GM21786 (cell line): ENCODE data around the gene UBE2E1.

Experiments
- ATAC-seq: cut with Tn5 transposase; IDR thresholded peaks from one replicate; pipeline ENCODE4 v1.9.1; 2021; ENCODE audit not compliant: unreplicated experiment

UBE2E1 gene

DNA sequence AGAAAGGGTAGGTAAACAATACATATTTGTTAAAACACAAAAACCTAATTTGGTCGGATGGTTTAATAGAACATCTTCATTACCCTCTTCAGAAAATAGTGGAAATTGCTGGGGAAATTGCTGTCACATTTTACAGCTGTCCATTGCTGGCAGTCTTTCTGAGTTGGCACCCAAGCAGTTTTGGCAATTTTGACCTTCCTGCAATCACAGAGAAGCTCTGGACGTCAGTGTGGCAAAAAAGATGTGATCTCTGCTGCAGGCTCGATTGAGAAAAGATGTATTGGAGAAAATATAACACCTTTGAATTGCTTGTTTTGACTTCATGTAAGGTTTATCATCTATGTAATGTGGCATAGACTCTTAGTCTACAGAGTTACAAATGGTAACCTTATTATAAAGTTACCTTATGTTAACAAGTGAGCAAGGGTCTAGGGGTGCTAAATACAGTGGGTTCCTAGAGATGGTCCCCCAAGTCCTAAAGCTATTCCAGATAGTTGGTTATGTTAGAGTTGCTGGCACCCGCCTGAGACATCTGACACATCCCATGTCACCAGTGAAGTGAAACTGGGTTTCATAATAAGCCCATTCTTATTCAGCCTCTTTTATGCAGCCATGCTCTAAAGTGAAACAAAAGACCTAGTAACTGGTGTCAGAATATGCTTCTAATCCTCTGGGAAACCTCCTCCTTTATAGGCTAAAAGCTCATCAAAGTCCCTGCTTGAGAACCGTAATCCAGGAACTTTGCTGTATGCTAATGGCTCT lies 14.0 kb downstream of the UBE2E1 start:
- peak; percentile 68 for ATAC-seq

DNA sequence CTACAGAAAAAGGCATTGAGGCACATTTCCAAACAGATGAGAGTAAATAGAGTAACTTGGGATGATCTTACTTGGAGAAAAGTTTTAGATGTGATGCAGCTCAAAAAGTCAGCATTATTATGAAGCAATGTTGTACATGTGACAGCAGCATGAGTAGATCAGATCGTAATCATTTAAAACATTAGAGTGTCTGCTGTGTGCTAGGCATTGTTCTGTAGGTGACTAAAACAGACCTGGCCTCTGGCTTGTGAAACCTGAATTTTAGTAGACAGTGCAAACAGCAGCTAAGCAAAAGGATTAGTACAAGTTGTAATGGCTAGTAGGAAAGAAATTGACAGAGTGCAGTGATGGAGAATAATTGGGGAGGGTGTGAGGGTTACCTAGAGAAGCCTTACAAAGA lies 15.1 kb downstream of the UBE2E1 start:
- no peak for ATAC-seq

DNA sequence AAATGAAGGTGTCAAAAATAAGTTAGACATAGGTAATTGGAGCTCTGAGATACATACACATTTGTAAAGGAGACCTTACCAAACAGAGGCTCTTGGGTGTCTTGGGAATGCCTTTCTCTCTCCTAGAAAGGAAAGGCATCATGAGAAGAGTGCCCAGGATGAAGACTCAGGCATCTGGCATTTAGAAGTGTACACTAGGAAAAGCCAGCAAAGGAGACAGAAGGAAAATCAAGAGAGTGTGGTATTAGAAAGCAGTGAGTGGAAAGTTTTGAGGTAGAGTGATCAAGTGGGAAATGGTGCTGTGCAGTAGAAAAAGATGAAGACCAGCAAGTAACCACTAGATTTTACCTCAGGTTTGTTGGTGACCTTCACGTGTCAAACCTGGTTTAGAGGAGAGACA lies 16.1 kb downstream of the UBE2E1 start:
- no peak for ATAC-seq

- no peak for ATAC-seq
Measured at GRCh38 chr3:23822559-23822958, 16.8 kb downstream of the UBE2E1 start.

DNA sequence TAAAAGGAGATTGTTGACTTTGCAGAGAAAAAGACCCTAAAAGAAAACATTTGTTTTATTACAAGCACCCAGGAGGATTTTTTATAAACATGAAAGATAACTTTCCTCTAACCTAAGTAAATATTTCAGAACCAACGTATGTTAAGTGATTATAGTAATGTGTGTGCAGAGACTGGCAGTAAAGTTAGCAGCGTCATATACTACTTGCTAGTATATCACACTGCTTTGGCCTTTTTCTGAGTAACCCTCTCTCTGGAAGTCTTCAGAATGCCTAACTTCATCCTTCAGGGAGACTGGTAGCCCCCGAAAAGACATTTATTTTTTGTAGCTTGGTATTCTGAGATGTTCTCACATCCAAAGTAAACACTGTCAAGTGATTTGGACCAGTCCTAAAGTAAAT lies 17.9 kb downstream of the UBE2E1 start:
- no peak for ATAC-seq

DNA sequence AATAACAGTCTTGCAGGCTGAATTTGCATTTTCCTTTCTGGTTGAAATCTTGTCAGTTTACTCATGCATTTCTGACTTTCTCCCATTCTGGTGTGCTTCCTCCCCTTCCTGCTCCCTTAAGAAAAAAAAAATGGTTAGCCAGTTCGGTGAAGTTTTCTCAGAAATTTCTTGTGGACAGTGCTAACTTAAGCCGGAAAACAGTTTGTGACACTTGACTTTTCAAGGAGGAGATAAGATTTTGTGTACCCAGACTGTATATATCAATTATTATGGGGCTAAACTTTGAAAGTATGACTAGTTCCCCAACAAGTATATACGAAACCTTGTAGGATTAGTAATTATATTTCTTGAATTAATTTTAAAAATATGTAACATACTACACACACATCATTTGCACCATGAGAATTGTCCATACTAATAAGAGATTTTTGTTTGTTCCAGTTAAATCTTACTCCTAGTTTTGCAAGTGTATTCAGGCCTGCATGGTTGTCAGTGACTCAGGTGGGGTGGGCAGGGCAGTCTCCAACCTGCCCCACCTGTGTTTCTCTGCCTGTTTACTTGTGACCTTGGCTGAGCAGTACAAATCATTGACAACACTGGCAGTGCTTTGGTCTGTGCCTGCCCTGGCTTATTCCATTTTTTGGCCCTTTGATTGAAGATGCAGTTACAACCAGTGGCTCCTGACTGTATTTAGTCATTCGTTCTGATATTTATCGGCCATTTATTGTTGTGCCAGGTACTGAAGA lies 19.1 kb downstream of the UBE2E1 start:
- ATAC-seq: no peak

GRCh38 chr3:23825802-23826201 lies 20.0 kb downstream of the UBE2E1 start:
- ATAC-seq: no peak

- no peak for ATAC-seq
Measured at GRCh38 chr3:23826382-23827064, 20.8 kb downstream of the UBE2E1 start.

DNA sequence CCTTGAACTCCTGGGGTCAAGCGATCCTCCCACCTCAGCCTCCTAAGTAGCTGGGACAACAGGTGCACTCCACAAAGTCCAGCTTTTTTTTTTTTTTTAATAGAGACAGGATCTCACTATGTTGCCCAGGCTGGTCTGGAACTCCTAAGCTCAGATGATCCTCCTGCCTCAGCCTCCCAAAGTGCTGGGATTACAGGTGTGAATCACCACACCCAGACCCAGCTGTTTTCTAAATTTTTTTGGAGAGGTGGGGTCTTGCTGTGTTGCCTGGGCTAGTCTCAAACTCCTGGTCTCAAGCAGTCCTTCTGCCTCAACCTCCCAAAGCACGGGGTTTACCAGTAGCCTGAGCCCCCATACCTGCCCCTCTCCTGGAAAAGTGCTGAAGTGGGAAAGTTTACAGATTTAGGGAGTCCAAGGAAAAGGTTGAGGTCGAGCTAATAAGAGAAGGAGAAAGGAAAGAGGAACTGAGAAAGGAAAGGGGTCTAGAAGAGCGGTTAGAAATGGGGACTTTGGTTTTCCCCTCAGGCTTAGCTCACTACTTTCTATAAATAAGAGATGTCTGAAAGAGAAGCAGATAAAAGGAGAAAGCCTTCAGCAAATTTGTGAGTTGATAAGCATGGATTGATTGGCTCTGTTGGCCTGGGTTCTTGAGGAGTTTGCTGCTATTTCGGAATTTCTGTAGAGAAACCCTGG lies 23.6 kb downstream of the UBE2E1 start:
- peak; percentile 59 for ATAC-seq

GRCh38 chr3:23830869-23831484 lies 25.2 kb downstream of the UBE2E1 start:
- ATAC-seq: peak; percentile 77

- no peak for ATAC-seq
Measured at GRCh38 chr3:23831517-23832394, 26.0 kb downstream of the UBE2E1 start.

- no peak for ATAC-seq
Measured at GRCh38 chr3:23832523-23832922, 26.8 kb downstream of the UBE2E1 start.

- no peak for ATAC-seq
Measured at GRCh38 chr3:23834082-23834870, 28.5 kb downstream of the UBE2E1 start.

GRCh38 chr3:23835087-23835486 lies 29.3 kb downstream of the UBE2E1 start:
- ATAC-seq: no peak

DNA sequence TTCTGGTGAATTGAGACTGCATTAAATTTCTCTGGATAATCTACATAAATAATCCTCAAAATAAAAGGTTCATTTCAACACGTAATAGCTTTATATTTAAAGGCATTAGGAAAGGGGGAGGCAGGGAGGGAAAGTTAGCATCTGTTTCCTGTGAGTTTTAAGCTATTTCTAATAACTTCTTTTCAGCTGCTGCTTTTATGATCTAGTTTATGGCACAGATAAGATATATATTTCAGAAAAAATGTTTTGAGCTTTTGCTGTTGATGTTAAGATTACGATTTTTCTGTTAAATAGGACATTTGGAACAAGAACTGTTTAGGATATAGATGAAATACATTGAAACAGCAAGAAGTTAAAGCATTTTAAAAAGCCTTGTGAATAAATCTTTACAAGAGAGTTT lies 30.0 kb downstream of the UBE2E1 start:
- ATAC-seq: no peak

DNA sequence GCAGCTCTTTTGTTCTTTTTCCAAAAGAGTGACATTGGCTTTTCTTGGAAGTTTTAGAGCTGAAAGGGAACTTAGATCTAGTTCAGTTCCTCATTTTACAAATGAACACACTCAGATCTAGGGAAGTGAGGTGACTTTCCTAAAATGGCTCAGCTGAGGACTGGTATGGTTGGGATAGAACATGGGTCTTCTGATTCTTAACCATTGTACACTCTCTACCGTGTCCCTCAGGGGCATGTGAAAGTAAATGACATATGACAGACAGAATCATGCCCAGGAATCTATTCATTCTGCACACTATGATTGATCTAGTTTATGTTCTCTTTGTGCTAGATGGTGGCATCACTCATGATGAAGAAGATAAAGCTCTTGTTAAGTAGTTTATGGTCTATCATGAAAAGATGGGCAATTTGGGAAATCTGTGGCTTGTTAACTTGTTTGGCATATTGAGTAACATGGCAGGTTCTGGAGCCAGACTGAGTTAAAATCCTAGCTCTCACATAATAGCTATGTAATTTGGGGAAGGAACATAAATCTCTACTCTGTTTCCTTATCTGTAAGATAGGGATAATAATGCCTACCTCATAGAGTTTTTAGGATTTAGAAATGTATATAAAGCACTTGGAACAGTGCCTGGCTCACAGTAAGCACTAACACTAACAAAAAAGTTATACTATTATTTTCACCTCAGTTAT lies 30.9 kb downstream of the UBE2E1 start:
- peak; percentile 32 for ATAC-seq

GRCh38 chr3:23837286-23837685 lies 31.5 kb downstream of the UBE2E1 start:
- no peak for ATAC-seq

GRCh38 chr3:23837691-23838090 lies 31.9 kb downstream of the UBE2E1 start:
- ATAC-seq: peak; percentile 44

DNA sequence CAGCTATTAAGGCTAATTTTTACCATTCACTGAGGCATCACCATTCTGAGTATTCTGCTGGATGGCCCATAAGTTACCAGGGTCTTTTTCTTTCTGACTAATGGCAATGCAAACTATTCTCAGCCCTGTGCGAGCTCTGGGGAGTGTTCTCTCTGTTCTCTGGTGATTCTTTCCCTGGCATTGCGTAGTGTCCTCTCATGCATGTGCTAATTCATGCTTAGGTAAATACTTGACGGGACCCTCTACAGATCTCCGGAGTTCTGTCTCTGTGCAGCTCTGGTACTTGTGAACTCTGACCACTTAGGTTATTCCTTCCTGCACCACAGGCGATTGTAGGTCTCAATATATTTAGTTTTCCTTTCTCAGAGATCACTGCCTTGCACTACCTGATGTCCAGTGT lies 34.8 kb downstream of the UBE2E1 start:
- no peak for ATAC-seq
